HUDEP-2 (cell line): ENCODE data around the gene CSF1.

Source experiments
- DNase-seq, 76 experiments: peaks; one replicate each; lab custom pipeline; 2025; ENCODE audit not compliant: unreplicated experiment in 76 of 76; lab: John Stamatoyannopoulos, UW

Gene CSF1

DNA sequence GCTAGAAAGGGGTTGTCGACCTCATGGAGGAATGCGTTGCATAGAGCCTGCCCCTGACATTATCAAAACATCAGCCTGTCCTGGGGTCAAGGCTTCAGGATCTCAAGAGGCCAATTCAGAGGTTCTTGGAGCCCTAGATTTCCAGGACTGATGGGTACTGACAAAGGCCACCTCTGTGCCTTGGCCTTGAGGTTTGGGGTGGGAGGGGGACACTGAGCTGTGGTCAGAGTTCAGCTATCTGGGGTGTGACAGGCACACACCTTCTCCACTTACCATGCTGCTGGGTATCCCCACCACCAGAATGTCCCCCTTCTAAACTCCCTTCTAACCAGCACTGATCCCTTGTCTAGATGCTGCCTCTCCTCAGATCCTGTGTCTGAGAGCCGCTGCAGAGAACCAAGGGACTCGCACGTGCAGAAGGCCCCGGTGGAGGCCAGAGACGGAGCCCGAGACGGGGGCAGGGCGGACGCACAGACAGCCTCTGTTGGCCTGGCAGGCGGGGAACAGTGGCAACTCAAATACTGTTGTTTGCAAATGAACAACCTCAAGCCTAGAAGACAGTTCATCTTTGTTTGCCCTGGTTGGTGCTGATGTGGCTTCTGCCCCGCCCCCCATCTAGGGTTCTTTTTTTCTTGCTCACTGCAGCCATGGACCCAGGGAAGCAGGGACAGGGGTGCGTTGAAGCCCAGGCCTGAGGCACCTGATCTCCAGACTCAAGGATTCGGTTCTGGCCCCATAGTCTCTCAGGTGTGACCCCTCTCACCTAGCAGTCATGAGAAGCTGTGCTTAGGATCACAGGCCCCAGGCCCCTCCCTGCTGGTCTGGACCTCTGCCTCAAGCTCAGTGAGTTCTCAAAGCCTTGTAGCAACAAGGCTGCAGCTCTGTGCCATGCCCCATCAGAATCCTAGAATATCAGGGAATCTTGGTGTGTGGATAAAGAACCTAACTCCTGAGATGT lies 28.1 kb upstream of the CSF1 start:
- DNase-seq, result no peak

DNA sequence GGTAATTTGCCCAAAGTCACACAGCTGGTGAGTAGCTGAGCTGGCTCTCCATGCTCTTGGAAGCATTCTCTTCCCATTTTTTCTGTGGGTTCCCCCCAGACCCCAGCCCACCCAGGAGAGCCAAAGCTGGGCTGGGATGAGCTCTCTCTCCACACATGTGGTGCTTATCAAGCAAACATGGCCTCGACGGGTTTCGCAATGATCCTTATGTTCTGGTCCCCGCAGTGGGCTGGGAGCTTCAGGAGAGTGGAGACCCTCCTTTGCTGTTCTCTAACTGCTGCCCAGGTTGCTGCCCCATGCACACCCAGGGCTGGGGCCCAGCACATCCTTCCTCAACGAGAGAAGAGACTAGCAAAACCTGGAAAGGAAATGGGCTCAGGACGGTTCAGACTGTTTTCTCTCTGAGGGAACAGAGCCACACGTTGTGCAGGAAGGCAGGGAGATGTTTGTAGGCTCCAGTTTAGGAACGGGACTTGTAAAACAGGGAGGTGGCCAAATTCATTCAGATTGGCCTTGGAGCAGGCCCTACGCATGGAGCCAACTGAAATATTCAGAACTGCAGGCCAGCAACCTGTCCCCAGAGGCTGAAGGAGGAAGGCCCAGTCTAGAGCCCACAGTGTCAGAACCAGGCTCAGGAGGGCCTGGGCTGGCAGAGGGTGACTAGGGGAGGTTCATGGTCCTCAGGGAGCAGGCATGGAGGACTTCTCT lies 27.2 kb upstream of the CSF1 start:
- DNase-seq, result no peak

GRCh38 chr1:109884242-109884891 lies 26.3 kb upstream of the CSF1 start:
- no peak for DNase-seq

- no peak for DNase-seq
Observed at GRCh38 chr1:109885589-109885988, 25.1 kb upstream of the CSF1 start.

DNA sequence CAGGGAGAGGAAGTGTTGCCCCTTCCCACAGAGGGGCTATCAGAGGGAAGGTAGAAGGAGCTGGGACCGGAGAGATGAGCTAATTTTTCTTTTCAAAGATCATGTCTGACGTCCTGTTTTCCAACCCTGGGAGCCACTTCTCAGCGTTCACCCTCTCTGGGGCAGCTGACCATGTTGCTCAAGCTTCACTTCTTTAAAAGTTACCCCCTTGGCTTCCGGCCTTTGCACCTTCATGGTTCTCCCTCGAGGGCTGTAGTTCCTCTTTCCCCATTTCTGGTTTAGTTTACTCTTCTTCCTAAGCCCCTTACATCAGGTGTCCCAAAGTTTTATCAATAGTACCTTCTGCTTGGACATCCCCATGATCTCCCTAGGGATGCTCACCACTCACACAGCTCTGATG lies 23.8 kb upstream of the CSF1 start:
- DNase-seq, result no peak

DNA sequence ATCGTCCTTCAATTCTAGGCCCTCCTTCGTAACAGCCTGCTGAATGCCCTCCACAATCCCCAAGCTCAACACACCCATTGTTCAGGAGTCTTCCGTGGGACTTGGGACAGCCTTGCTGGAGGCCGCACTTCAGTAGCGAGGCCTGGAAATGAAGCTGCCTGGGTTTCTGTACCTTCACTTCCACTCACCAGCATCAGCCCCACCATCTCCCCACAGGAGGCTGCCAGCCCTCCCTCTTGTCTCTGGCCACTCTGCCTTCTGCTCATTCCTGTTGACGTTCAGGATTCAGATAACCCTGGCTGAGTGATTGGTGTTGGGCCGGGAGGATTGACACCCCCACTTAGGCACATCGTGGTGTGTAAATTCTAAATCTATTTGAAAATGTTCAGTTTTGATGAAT lies 23.4 kb upstream of the CSF1 start:
- no peak for DNase-seq

DNA sequence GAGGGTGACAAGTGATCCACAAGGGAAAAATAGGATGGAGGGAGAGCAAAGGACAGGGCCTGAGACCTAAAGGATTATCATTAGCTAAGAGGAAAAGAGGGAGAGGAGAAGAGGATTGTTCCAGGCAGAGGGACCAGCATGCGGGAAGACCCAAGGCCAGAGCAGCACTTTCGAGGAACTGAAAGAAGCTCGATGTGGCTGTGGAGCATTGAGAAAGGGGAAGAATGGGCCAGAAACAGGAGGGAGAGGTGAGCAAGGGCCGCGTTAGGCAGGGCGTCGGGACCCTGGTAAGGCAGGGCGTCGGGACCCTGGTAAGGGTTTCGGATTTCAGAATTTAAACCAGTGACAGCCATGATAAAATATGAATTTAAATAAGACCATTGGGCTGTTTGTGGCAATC lies 22.8 kb upstream of the CSF1 start:
- DNase-seq, result no peak

- DNase-seq, result peak in 1 of 76 experiments; percentile 21
Observed at GRCh38 chr1:109889094-109889493, 21.6 kb upstream of the CSF1 start.

DNA sequence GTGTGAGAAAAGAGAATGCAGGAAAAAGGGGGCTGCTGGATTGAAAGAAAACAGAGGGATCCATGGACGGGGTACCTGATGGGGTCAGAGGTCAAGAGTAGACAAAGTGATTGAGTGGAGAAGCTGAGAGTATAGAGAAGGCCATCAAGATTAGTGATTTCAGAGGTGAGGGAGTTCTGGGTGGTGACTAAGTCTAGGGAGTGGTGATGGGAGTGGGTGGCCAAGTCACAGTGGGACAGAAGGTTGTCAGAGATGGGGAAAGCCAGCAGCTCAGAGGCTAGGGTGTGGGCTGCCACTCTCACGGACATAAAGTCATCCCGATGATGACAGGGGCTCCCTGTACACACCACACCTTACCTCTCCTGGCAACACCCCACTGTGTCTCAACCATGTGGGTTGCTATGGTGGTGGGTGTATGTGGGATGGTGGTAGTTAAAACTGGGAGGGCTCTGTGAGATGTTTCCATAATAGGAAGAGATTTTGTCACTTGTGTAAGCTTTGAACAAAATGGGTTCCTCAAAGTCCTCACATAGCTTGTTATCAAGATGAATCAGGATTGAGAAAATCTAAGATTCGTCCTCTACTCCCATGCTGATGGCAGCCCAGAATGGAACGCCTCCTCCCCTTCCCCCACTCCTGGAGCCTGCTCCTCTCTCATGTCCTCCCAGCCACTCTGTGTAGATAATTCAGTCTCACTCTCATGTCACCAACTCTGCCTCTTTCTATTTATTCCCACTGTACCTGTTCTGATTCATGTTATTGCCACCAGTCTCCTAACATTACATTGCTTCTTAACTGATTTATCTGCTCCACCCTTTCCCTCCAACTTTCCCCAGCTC lies 20.3 kb upstream of the CSF1 start:
- no peak for DNase-seq

GRCh38 chr1:109891930-109892329 lies 18.7 kb upstream of the CSF1 start:
- DNase-seq, result no peak

DNA sequence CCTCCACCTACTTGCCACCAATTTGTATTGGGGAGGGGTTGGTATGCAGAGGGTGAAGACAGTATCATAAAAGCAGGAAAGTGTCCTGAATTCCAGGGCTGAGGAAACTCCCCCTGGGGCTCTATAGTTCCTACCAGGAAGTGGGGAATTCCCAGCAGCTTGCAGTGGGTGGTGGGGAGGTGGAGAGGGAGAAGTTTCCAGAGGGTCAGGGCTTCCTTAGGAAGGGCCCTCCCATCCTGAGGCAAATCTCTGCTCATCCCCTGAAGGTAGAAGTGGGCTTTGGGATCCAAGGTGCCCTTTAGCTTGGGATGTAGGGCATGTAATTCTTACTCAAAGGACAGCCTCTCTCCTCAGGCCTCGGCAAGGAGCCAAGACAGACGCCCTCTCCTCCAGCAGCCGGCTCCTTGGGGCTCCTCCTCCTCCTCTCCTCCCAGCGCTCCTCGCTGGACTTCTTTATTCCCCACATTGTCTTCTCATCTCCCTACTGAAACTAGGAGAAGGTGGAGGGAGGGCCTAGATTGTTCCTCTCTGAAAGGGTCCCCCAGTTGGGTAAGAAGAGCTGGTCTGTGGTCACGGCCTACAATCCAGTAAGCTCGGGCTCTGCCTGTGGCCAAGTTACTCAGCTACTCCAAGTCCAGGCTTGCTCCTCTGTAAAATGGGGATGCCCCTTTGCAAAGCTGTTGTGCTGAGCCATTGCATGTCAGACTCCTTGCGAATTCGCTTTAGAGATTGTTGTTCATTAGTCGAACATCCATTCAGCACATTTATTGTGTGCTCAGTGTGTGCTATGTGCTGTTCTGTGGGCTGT lies 17.9 kb upstream of the CSF1 start:
- no peak for DNase-seq

GRCh38 chr1:109893532-109894171 lies 17.0 kb upstream of the CSF1 start:
- no peak for DNase-seq

DNA sequence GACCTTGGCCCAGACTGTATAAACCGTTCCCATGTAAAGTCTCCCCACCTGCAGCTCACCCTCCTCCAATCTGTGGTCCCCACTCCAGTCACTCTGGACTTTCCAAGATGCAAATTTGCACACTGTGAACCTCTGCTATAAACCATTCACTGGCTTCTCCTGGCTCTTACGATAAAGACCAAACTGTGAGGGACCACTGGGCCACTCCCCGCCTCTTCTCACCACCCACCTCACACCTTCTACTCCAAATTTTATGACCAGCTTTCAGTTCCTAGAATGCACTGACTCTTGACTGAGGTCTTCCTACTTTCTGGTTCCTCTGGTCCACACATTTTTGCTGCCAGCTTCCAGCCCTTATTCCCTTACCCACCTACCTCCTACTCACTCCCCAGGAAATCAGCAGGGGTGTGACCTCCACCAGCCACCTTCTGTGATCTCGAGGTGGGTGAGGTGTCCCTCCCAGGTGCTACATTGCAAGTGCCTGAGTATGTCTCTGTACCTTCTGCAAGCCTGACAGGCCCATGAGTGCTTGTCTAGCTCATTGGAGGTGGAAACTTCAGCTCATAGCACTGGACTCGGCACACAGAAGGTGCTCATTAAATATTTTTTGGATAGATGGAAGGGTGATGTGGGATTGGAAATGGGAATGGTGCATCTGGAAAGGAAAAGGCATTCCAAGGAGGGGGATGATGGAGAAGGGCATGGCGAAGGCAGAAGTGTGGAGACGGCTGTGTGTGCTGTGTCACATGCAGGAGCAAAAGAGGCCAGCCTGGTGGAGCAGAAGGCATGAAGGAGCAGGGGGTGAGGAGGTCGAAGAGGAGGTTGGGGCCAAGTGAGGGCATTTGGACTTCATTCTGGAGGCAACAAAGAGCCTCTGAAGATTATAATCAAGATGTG lies 15.6 kb upstream of the CSF1 start:
- no peak for DNase-seq

GRCh38 chr1:109895720-109896504 lies 14.7 kb upstream of the CSF1 start:
- DNase-seq, result no peak

DNA sequence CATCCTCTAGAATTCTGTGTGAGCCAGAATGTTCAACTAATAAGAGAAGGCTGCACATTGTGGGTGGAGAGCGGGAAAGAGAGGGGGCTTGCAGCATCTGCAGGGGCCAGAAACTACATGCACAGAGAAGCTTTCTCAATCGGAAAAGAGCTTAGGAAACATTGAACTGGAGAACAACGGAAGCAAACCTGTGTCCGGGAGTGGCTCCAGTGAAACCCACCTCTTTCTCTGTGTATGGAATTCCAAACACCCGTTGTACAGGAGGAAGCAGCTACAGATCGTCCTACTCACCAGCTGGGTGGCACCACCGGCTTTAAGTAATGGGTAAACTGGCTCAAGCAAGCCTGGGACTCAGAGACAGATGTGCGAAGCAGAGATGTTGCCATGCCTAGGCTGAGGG lies 14.0 kb upstream of the CSF1 start:
- no peak for DNase-seq

DNA sequence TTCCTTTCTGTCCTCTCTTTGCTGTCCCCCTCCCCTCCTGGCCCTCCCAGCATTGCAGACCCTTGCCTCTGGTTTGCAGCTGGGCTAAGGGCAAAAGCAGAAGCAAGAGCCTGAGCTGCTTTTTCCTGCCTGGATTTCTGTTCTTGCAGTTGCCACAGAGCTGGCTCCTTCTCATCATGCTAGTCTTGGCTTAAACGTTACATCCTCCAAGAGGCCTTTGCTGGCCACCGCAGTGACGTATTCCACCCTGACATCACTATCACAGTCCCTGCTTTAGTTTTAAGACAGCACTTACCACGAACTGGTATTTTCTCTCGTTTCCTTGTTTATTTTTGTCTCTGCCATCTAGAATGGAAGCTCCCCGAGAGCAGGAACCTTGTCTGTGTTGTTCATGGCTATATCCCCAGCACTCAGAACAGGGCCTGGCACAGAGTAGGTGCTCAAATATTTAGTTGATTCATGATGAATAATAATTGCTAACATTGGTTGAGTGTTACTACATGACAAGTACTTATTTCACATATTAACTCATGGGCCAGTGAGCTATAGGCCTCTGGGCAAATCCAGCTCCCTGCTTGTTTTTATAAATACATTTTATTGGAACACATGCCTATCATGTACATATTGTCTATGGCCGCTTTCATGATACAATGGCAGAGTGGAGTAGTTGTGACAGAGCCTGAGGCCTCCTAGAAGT lies 13.2 kb upstream of the CSF1 start:
- DNase-seq, result no peak

DNA sequence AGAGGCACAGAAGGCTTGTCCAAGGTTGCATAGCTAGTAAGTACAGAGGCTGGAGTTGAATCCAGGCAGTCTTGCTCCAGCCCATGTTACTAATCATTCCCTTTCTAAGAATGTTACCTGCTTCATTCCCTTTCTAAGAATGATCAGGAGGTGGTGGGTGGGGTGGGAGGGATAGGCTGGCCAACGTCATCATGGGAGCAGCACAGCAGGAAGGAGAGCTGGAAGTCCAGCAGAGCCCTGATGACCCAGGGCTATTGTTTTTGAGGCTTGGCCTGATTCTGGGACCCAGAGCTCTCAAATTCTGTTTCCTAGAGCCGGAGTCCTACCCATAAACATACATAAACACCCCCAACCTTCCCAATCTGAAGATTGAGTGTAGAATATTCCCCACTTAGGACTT lies 11.8 kb upstream of the CSF1 start:
- DNase-seq, result no peak
